Bronchial epithelial cell (primary cell): ENCODE measurements around the gene MCM5. TPM values are rescaled to one million over a fixed set of nuclear protein-coding genes. Genes with fewer than 3 reads are reported as not detected.
"Not testable (repeated sequence)": the region's sequence is repeated elsewhere in the genome, so short reads cannot be mapped to it uniquely, and the experiment has no call there.

Experiments used
- DNase-seq: peaks from one replicate; pipeline ENCODE4 v3.0.0-alpha.2; 2010; ENCODE audit warnings: low read depth
- FAIRE-seq: peaks from 2 replicates; lab custom pipeline; 2011; peaks lifted over from hg19 to GRCh38; lab: Jason Lieb, UNC
- H3K27me3 ChIP-seq: 2 replicates; pipeline ENCODE4 v1.5.1; 2011; ENCODE audit warnings: low read length; ENCODE audit not compliant: control insufficient read depth, insufficient read depth
- H3K36me3 ChIP-seq: 2 replicates; pipeline ENCODE4 v1.5.1; 2011; ENCODE audit warnings: low read length; ENCODE audit not compliant: control insufficient read depth, insufficient read depth
- H3K4me3 ChIP-seq: 2 replicates; pipeline ENCODE4 v1.5.1; 2011; ENCODE audit warnings: mild to moderate bottlenecking, low read depth, low read length, control low read depth
- total RNA-seq: library from RNA; depleted of rRNA; stranded (reverse); fragments of >200 nt; gene quantifications from 2 replicates; pipeline ENCODE4 v1.2.1, GENCODE V29; 2014
- TF ChIP-seq, protein P1 (sequence below): IDR thresholded peaks from 2 replicates; pipeline ENCODE4 v1.5.1; 2011; ENCODE audit warnings: mild to moderate bottlenecking, moderate library complexity, low read length, control low read depth, inconsistent platforms; ENCODE audit not compliant: insufficient read depth, severe bottlenecking

The MCM5 gene
- total RNA-seq, 1 donor from 2014 or later, result 6.6 TPM

DNA sequence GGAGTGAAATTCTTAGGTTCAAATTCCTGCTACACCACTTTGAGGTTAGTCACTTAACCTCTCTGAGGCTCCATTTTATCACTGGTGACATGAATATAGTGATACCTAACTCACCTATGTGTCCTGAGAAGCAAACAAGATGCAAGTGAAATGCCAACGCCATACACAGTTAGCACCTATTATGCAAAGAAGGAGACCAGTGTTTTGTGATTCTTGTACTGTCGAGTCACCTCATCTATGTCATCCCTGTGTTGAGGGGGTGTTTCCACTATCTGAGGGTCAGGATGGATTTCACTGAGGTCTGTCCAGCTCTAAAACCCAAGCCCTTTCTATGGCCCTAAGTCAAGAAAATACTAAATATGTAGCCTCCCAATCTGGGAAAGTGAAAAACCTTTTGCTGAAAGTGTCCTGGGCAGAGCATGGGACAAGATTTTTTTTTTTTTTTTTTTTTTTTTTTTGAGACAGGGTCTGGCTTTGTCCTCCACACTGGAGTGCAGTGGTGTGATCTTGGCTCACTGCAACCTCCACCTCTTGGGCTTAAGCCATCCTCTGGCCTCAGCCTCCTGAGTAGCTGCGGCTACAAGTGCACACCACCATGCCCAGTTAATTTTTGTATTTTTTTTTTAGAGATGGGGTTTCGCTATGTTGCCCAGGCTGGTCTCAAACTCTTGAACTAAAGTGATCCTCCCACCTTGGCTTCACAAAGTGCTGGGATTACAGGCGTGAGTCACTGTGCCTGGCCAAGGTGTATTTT lies 5.0 kb upstream of the MCM5 start:
- TF ChIP-seq, protein P1, sequence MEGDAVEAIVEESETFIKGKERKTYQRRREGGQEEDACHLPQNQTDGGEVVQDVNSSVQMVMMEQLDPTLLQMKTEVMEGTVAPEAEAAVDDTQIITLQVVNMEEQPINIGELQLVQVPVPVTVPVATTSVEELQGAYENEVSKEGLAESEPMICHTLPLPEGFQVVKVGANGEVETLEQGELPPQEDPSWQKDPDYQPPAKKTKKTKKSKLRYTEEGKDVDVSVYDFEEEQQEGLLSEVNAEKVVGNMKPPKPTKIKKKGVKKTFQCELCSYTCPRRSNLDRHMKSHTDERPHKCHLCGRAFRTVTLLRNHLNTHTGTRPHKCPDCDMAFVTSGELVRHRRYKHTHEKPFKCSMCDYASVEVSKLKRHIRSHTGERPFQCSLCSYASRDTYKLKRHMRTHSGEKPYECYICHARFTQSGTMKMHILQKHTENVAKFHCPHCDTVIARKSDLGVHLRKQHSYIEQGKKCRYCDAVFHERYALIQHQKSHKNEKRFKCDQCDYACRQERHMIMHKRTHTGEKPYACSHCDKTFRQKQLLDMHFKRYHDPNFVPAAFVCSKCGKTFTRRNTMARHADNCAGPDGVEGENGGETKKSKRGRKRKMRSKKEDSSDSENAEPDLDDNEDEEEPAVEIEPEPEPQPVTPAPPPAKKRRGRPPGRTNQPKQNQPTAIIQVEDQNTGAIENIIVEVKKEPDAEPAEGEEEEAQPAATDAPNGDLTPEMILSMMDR, result no peak
- no peak for FAIRE-seq
- Histone ChIP-seq H3K4me3 (no peak overlapping the region), H3K27me3 (no peaks in the 10 kb centered on the region), H3K36me3 (no peaks in the 10 kb centered on the region)
- DNase-seq, result no peak

DNA sequence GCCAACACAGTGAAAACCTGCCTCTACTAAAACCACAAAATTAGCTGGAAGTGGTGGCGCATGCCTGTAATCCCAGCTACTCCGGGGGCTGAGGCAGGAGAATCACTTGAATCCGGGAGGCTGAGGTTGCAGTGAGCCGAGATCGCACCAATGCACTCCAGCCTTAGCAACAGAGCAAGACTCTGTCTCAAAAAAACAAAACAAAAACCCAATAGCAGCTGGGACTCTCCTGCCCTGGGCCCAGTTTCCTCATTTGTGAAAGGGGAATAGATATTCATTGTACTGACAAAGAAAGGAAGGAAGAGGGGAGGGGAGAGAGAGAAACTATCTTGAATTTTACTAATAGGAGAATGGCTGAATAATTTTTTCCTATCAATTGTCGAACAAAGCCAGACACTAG lies 3.3 kb upstream of the MCM5 start:
- not testable (repeated sequence) for H3K36me3 ChIP-seq, FAIRE-seq, H3K4me3 ChIP-seq, H3K27me3 ChIP-seq, DNase-seq

DNA sequence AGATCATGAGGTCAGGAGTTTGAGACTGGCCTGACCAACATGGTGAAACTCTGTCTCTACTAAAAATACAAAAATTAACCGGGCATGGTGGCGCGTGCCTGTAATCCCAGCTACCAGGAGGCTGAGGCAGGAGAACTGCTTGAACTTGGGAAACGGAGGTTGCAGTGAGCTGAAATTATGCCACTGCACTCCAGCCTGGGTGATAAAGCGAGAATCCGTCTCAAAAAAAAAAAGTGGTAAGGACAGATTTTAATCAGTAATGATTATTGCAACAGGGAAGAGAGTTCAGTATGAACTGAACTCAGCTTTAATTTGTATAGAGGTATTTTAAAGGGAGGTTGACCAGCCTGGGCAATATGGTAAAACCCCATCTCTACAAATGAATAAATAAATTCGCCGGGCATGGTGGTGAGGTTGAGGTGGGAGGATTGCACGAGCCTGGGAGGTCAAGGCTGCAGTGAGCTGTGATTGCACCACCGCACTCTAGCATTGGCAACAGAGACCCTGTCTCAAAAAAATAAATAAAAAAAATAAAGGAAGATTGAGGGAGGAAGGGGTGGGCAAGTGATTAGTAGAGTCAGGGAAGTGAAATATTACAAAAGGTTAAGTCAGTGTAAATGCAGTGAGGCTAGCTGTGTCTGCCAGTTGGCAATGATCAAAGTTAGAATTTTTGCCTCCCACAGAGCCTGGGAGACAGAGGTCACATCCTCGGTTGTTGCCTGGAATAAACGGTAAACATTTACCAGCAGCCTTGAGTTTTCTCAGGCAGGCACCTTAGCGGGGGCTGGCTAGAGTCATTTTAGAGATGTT lies 2.6 kb upstream of the MCM5 start:
- Histone ChIP-seq H3K27me3 (no peaks in the 10 kb centered on the region), H3K36me3 (no peaks in the 10 kb centered on the region), H3K4me3 (no peak overlapping the region)
- no peak for DNase-seq
- FAIRE-seq, result no peak
- TF ChIP-seq, protein P1, result no peak

DNA sequence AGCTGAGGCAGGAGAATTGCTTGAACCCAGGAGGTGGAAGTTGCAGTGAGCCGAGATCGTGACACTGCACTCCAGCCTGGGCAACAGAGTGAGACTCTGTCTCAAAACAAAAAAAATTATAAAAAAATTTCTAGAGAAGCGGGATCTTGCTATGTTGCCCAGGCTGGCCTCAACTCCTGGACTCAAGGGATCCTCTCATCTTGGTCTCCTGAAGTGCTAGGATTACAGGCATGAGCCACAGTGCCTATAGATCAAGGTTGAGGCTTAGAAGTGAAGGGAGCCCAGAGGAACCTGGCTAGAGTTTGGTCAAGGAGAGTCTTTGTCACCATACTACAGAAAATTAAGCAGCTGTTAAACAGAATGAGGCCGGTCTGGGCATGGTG lies 1.4 kb upstream of the MCM5 start:
- DNase-seq (no peak), FAIRE-seq (no peak)
- TF ChIP-seq, protein P1, result no peak
- Histone ChIP-seq H3K27me3 (no peaks in the 10 kb centered on the region), H3K4me3 (no peak overlapping the region), H3K36me3 (peaks cover 3% of the 10 kb centered on the region)

DNA sequence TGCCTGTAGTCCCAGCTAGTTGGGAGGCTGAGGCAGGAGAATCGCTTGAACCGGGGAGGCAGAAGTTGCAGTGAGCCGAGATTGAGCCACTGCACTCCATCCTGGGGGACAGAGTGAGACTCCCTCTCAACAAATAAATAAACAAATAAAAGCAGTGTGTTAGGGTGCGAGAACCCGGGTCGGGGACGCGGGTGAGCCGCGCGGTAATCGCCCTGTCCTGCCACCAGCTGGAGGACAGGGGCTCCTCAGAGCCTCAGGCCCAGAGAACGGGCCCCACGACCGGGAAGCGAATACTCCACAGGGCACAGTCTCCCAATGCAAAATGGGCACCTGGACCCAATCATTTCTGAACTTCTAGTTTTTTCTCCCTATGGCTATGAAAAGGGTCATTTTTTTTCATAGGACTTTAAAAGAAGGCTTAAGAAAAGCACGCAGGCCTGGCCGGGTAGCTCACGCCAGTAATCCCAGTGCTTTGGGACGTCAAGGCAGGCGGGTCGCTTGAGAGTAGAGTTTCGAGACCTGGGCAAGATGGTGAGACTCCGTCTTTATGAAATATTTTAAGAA lies 744 bp upstream of the MCM5 start:
- FAIRE-seq, result no peak
- TF ChIP-seq, protein P1, result no peak
- Histone ChIP-seq H3K4me3 (peak overlapping the region; percentile 89), H3K36me3 (peaks cover 3% of the 10 kb centered on the region), H3K27me3 (no peaks in the 10 kb centered on the region)
- no peak for DNase-seq

DNA sequence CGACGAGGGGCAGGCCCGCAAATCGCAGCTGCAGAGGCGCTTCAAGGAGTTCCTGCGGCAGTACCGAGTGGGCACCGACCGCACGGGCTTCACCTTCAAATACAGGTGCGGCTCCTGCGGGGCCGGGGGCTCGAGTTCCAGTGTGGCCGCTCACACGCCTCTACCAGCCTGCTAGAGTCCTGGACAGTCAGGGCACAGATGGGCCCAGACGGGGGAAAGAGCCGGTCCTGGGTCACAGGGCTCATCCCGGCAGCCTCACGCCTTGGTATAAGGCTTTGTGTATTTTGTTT lies 506 bp downstream of the MCM5 start:
- H3K27me3 ChIP-seq, result no peaks in the 10 kb centered on the region
- TF ChIP-seq, protein P1, result no peak

More for the DNA sequence above, 506 bp downstream of the MCM5 start:
- Histone ChIP-seq H3K4me3 (peak overlapping the region; percentile 89), H3K36me3 (peaks cover 5% of the 10 kb centered on the region)
- no peak for FAIRE-seq
- DNase-seq, result no peak
